Measurements from ENCODE around the gene PVALB.

PVALB gene

GRCh38 chr22:36850056-36850455 lies 33.2 kb upstream of the PVALB start:
- H3K27ac ChIP-seq = no peak overlapping the region
- DNase-seq (ENCODE audit: low read depth, low spot score) = no peak

GRCh38 chr22:36846949-36847348 lies 30.1 kb upstream of the PVALB start:
- no peak for DNase-seq (ENCODE audit: low read depth, low spot score)
- H3K27ac ChIP-seq = no peak overlapping the region

DNA sequence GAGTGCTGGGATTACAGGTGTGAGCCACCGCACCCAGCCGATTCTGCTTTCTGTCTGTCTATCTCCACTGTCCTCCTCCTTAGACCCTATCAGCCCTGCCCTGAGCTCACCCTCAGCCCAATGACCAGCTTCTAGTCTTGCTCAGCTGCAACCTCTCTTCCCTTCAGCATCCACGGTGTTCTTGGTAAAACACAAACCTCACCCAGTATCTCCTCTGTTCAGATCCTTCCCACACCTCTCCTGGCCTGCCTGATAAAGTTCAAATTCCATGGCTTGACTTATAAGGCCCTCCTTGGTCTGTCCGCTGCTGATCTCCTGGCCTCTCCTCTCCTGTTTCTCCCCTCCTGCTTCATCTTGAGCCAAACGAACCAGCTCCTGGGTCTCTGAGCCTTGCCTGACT lies 29.4 kb upstream of the PVALB start:
- no peak for DNase-seq (ENCODE audit: low read depth, low spot score)
- H3K27ac ChIP-seq = no peak overlapping the region

DNA sequence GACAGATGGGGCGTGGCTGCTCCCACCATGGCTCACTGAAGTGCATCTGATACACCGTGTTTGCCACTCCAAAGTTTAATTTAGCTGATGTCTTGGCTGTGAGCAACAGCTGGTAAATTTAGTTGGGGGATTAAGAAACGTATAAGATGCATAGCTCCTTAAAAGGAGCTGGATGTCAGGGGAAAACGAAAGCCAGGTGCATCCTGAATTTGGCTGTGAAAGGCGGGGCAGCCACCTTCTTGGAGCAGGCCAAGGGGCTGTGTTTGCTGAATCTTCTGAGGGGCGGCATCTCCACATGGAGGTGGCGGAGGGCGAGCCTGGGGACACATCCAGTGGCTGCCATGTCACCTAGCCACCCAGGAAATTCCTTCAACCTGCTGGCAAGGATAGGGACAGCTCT lies 23.3 kb upstream of the PVALB start:
- no peak for DNase-seq (ENCODE audit: low read depth, low spot score)
- no peak overlapping the region for H3K27ac ChIP-seq

DNA sequence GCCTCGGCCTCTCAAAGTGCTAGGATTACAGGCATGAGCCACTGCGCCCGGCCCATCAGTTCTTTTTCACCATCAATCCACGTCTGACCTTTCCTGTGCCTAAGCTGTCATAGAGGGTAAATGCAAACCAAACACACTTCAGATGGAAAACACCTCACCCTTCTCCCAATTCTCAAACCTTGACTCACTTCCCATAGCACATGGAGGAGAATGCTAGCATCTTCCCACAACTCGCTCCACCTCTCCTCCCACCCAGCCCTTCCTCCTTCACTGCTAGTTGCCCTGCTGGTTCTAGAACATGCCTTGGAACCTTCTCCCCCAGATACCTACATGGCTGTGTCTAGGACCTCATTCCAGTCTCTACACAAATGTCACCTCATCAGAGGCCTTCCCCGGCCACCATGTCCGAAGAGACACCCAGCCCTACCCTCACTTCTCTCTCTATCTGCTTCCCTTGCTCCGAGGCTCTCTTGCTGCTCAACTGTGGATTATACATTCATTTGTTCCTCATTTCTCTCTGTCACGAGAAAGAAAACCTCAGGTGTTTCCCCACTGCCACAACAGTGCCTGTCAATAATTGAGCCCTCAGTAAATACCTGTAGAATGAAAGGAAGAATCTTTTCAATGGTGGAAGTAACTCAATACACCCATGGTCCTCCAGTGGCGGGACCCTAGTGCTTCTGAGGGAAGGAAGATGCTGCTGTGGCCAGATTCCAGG lies 22.7 kb upstream of the PVALB start:
- H3K27ac ChIP-seq = no peak overlapping the region
- no peak for DNase-seq (ENCODE audit: low read depth, low spot score)

- DNase-seq (ENCODE audit: low read depth, low spot score) = no peak
- H3K27ac ChIP-seq = no peak overlapping the region
Observed at GRCh38 chr22:36838119-36839030, 21.5 kb upstream of the PVALB start.

GRCh38 chr22:36835903-36836302 lies 19.1 kb upstream of the PVALB start:
- H3K27ac ChIP-seq = no peak overlapping the region
- DNase-seq (ENCODE audit: low read depth, low spot score) = no peak

DNA sequence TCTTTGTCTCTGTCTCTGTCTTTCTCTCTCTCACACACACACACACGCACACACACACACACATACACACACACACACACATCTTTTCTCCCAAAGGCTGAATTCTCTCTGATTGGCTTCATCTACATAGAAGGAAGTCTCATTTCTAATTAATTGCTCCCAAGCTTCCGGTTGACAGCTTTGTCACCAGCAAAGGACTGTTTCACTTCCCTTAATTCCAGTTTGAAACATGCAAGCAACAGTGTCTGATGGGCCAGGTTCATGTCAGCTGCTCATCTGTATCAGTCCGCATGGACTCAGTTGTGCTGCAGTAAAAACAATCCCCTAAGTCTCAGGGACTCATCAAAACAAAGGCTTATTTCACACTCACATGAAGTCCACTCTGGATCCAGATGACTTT lies 16.2 kb upstream of the PVALB start:
- no peak overlapping the region for H3K27ac ChIP-seq
- DNase-seq (ENCODE audit: low read depth, low spot score) = no peak

GRCh38 chr22:36831717-36832116 lies 14.9 kb upstream of the PVALB start:
- no peak overlapping the region for H3K27ac ChIP-seq
- no peak for DNase-seq (ENCODE audit: low read depth, low spot score)

DNA sequence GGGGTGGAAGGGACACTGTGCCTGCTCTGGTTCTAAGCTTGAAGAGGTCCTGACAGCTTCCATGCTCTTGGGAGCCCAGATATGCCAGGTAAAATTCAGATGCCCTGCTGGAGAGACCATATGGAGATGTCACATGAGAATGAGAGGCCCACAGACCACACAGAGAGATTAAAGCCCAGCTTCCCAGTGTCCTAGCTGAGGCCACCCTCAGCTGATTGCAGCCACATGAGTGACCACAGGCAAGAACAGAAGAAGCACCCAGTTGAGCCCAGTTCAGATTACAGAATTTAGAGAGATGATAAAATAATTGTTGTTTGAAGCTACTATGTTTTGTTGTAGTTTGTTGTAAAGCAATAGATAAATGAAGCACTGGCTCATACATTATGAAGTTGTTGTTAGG lies 14.4 kb upstream of the PVALB start:
- no peak overlapping the region for H3K27ac ChIP-seq
- no peak for DNase-seq (ENCODE audit: low read depth, low spot score)

GRCh38 chr22:36830601-36831000 lies 13.8 kb upstream of the PVALB start:
- no peak for DNase-seq (ENCODE audit: low read depth, low spot score)
- H3K27ac ChIP-seq = no peak overlapping the region

DNA sequence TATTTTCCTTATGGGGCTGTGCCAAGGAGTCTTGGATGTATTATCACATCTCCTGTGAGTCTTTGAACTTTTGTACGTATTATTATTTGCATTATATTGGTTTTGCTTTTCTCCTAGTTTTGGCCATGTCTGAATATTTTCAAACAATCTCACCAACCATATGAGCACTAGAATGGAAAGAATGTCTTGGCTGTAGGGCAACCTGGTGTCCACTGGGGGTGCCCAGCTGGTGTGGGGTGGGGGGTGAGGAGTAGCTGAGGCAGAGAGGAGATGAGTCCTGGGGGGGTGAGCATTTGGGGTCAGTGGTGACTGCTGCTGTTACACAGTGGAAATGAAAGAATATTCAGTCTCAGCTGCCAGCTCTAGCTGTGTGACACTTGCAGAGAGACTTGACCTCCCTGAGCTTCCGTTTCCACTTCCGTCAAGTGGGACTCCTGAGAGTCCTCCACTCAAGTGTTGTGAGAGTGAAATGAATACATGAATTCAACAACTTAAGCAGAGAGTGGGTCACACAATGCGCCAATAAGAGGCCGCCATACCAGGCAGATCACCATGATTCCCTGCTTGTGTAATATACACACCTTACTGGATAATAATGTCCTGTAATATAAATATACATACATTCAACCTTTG lies 12.7 kb upstream of the PVALB start:
- no peak overlapping the region for H3K27ac ChIP-seq
- no peak for DNase-seq (ENCODE audit: low read depth, low spot score)

GRCh38 chr22:36828815-36829214 lies 12.0 kb upstream of the PVALB start:
- DNase-seq (ENCODE audit: low read depth, low spot score) = no peak
- no peak overlapping the region for H3K27ac ChIP-seq

GRCh38 chr22:36826262-36826661 lies 9.4 kb upstream of the PVALB start:
- H3K27ac ChIP-seq = no peak overlapping the region
- no peak for DNase-seq (ENCODE audit: low read depth, low spot score)

DNA sequence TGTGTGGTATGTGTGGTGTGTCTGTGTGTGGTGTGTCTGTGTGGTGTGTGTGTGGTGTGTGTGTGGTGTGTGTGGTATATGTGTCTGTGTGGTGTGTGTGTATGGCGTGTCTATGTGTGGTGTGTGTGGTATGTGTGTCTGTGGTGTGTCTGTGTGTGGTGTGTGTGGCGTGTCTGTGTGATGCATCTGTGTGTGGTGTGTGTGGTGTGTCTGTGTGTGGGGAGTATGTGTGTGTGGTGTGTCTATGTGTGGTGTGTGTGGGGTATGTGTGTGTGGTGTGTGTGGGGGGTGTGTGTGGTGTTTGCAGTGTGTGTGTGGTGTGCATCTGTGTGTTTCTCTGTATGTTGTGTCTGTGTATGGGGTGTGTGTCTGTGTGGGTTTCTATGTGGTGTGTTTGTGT lies 7.8 kb upstream of the PVALB start:
- H3K27ac ChIP-seq = no peak overlapping the region
- no peak for DNase-seq (ENCODE audit: low read depth, low spot score)

DNA sequence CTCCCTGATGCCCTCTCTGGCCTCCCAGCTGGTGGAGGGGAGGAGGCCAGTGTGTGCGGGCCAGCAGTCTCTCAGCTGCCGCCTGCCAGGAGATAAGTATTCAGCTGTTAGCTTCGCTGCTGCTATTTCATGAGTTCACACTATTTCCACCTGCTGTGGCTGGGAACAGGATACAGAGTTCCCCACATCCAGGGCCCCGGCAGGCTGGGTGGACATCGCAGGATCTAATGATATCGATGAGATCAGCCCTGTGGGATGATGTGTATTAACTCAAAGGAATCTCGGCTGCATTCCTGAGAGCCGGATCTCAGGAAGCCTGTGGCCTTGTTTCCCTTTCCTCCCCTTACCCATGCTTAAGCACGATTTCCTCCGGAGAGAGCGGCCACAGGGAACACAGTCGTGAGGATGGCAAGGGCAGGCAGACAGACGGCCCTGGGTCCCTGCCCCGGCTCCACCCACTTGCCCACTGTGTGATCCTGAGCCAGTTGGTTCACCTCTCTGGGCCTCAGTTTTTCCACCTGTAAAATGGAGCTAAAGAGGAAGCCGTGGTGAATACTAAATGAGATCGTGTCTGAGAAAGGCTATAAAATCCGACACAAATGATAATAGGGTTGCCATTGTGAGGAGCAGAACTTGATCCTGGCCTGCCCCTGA lies 6.5 kb upstream of the PVALB start:
- no peak for DNase-seq (ENCODE audit: low read depth, low spot score)
- H3K27ac ChIP-seq = no peak overlapping the region

DNA sequence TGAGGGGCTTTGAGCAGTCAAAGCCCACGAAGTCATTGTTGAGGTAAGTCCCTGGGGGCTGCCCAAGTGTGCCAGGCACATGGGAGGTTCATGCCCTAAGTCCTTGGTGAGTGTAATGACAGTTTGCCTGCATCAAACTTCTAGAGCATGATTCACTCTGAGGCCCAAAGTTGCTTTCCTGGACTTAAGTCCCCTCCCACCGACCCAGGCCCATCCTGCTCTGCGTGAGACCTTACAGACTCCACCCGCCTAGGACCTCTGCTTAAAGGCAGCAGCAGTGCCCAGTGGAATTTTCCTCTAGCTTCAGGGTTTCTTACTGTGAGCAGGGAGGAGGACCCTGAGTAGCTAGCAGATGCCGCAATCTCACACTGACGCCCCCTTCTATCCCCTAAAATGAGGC lies 5.7 kb upstream of the PVALB start:
- no peak overlapping the region for H3K27ac ChIP-seq
- no peak for DNase-seq (ENCODE audit: low read depth, low spot score)

DNA sequence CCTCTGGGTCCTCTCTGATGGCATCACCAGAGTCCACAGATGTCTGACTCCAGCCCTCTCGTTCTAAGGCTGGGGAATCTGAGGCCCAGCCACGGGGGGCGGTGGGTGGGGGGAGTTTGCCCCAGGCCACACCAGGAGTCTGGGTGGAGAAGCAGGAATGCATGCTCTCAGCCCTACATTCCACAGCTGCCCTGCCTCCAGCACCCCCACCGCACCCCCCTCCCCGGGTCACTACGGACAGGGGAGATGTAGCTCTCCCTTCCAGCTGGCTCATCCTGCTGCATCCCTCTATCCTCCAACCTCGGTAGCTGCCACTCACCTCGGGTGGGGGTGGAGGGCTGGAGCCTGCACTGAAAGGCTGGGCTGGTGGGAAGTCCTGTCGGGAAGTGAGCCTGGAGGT lies 2.3 kb upstream of the PVALB start:
- no peak for DNase-seq (ENCODE audit: low read depth, low spot score)
- no peak overlapping the region for H3K27ac ChIP-seq

GRCh38 chr22:36818010-36818642 lies 1.3 kb upstream of the PVALB start:
- H3K27ac ChIP-seq = no peak overlapping the region
- DNase-seq (ENCODE audit: low read depth, low spot score) = no peak

- DNase-seq (ENCODE audit: low read depth, low spot score) = no peak
- no peak overlapping the region for H3K27ac ChIP-seq
Observed at GRCh38 chr22:36817525-36817848, 652 bp upstream of the PVALB start.

DNA sequence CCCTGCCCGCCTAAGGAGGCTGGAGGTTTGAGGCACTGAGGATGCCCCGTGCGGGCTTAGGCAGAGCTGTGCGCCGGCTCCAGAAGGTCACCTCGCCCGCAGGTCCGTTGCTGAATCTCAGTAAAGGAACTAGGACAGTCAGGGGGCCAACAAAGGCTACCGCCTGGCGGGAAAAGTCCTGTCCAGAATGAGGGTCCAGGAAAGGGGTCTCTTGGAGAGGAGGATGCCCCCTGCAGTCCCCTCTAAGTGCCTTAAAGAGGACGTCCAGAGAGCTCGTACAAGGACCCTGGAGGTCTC lies 548 bp downstream of the PVALB start:
- DNase-seq (ENCODE audit: low read depth, low spot score) = no peak
- no peak overlapping the region for H3K27ac ChIP-seq

All from epithelial cell of prostate (primary cell).